H1 (cell line): ENCODE measurements around the gene IRF4. TPM values are rescaled to one million over a fixed set of nuclear protein-coding genes. Genes with fewer than 3 reads are reported as not detected.

Experiments
- CTCF ChIA-PET: fragments of 300-600 bp; sonication (Branson Sonifier 250); formaldehyde crosslinking; loops from one replicate; lab custom pipeline; 2021; ENCODE audit not compliant: partially characterized antibody; lab: Charles Lee
- POLR2A ChIA-PET: fragments of 300-600 bp; sonication (Branson Sonifier 250); formaldehyde crosslinking; loops from one replicate; lab custom pipeline; 2021; ENCODE audit warnings: inconsistent platforms; ENCODE audit not compliant: partially characterized antibody; lab: Charles Lee
- DNase-seq, 2 experiments: peaks; one replicate each; pipeline versions ENCODE4 v3.0.0 to v3.0.0-alpha.2; 2010 to 2022; ENCODE audit warnings: low spot score in 2 of 2, low read depth in 1 of 2, mixed read lengths in 1 of 2
- FAIRE-seq: peaks from 2 replicates; lab custom pipeline; 2011; peaks lifted over from hg19 to GRCh38; lab: Jason Lieb, UNC
- H2AFZ ChIP-seq: 2 replicates; pipeline ENCODE4 v1.8.1; 2012; ENCODE audit warnings: low read length, inconsistent platforms
- H2AK5ac ChIP-seq: 2 replicates; pipeline ENCODE4 v1.6.1; 2013; ENCODE audit warnings: low read depth, low read length
- H2BK120ac ChIP-seq: replicated peaks from 2 replicates; pipeline ENCODE3; 2013; ENCODE audit warnings: low read depth, low read length, inconsistent platforms
- H2BK12ac ChIP-seq: 2 replicates; pipeline ENCODE4 v1.6.1; 2013; ENCODE audit warnings: low read depth, low read length
- H2BK15ac ChIP-seq: 2 replicates; pipeline ENCODE4 v1.6.1; 2013; ENCODE audit warnings: low read length
- H2BK20ac ChIP-seq: 2 replicates; pipeline ENCODE4 v1.6.1; 2013; ENCODE audit warnings: low read length
- H2BK5ac ChIP-seq: 2 replicates; pipeline ENCODE4 v1.6.1; 2013; ENCODE audit warnings: low read depth, low read length
- H3K14ac ChIP-seq: 2 replicates; pipeline ENCODE4 v1.6.1; 2013; ENCODE audit warnings: inconsistent platforms; ENCODE audit not compliant: insufficient read length
- H3K18ac ChIP-seq: 2 replicates; pipeline ENCODE4 v1.6.1; 2013; ENCODE audit warnings: low read length; ENCODE audit errors: extremely low read depth
- H3K23ac ChIP-seq: 2 replicates; pipeline ENCODE4 v1.6.1; 2013; ENCODE audit warnings: inconsistent platforms; ENCODE audit not compliant: insufficient read length
- H3K23me2 ChIP-seq: 2 replicates; pipeline ENCODE4 v1.6.1; 2013; ENCODE audit warnings: low read depth, low read length
- H3K27ac ChIP-seq: 2 replicates; pipeline ENCODE4 v1.6.1; 2011; ENCODE audit warnings: low read depth, low read length, inconsistent platforms
- H3K27me3 ChIP-seq, 4 experiments: replicated peaks in 1 of 4; 1 replicate in 1 of 4; 2 replicates in 3 of 4; pipeline versions ENCODE4 v1.6.1 to v1.8.1; 2011 to 2013; ENCODE audit warnings: low read length in 3 of 4, mild to moderate bottlenecking in 3 of 4, inconsistent platforms in 2 of 4, mixed read lengths in 2 of 4, moderate library complexity in 1 of 4; ENCODE audit not compliant: control insufficient read depth in 3 of 4, insufficient read depth in 3 of 4; ENCODE audit errors: extremely low read depth in 1 of 4
- H3K36me3 ChIP-seq, 4 experiments: 2 replicates each; pipeline versions ENCODE4 v1.6.1 to v1.8.1; 2011 to 2013; ENCODE audit warnings: mild to moderate bottlenecking in 4 of 4, low read length in 3 of 4, moderate library complexity in 2 of 4, control low read depth in 1 of 4, inconsistent platforms in 1 of 4; ENCODE audit not compliant: insufficient read depth in 4 of 4, control insufficient read depth in 2 of 4
- H3K4ac ChIP-seq: replicated peaks from 2 replicates; pipeline ENCODE3; 2013; ENCODE audit warnings: low read length, low read depth, mixed read lengths, inconsistent platforms; ENCODE audit not compliant: insufficient read length
- H3K4me1 ChIP-seq, 4 experiments: replicated peaks in 1 of 4; 1 replicate in 1 of 4; 2 replicates in 3 of 4; pipeline versions ENCODE4 v1.6.1 to v1.8.1; 2011 to 2013; ENCODE audit warnings: low read length in 3 of 4, inconsistent platforms in 2 of 4, mixed read lengths in 1 of 4; ENCODE audit not compliant: insufficient read depth in 4 of 4, control insufficient read depth in 3 of 4
- H3K4me2 ChIP-seq, 2 experiments: 2 replicates each; pipeline versions ENCODE4 v1.6.1 to v1.8.1; 2011 to 2013; ENCODE audit warnings: low read depth in 2 of 2, low read length in 2 of 2, control low read depth in 1 of 2, inconsistent platforms in 1 of 2, mild to moderate bottlenecking in 1 of 2; ENCODE audit not compliant: insufficient read depth in 1 of 2
- H3K4me3 ChIP-seq, 4 experiments: fragments of 200-600, 300-600 bp in 1 of 4; sonication (generic), shearing (Covaris generic), sonication (Bioruptor Twin) in 1 of 4; 2 replicates each; pipeline versions ENCODE4 v1.5.1 to v1.8.1; 2011 to 2016; ENCODE audit warnings: low read length in 4 of 4, low read depth in 3 of 4, control low read depth in 2 of 4, inconsistent platforms in 2 of 4, mild to moderate bottlenecking in 2 of 4, mixed read lengths in 1 of 4, moderate library complexity in 1 of 4; ENCODE audit not compliant: insufficient read depth in 2 of 4; ENCODE audit errors: extremely low read depth in 1 of 4
- H3K56ac ChIP-seq: replicated peaks from 2 replicates; pipeline ENCODE3; 2013; ENCODE audit warnings: low read depth, mild to moderate bottlenecking, mixed read lengths, low read length, inconsistent platforms; ENCODE audit not compliant: insufficient read length
- H3K79me1 ChIP-seq: 2 replicates; pipeline ENCODE4 v1.6.1; 2013; ENCODE audit warnings: low read depth, low read length, control low read depth
- H3K79me2 ChIP-seq, 2 experiments: 2 replicates each; pipeline versions ENCODE4 v1.6.1 to v1.8.1; 2012 to 2013; ENCODE audit warnings: low read length in 2 of 2, mild to moderate bottlenecking in 2 of 2, inconsistent platforms in 1 of 2; ENCODE audit not compliant: insufficient read depth in 2 of 2, control insufficient read depth in 1 of 2
- H3K9ac ChIP-seq, 4 experiments: replicated peaks in 1 of 4; 1 replicate in 1 of 4; 2 replicates in 3 of 4; pipeline versions ENCODE4 v1.6.1 to v1.8.1; 2011 to 2013; ENCODE audit warnings: low read depth in 3 of 4, low read length in 3 of 4, control low read depth in 2 of 4, mild to moderate bottlenecking in 2 of 4, moderate library complexity in 2 of 4, inconsistent platforms in 1 of 4; ENCODE audit errors: extremely low read depth in 1 of 4
- H3K9me3 ChIP-seq, 2 experiments: 2 replicates each; pipeline versions ENCODE4 v1.6.1 to v1.8.1; 2012 to 2013; ENCODE audit warnings: mild to moderate bottlenecking in 2 of 2, moderate library complexity in 2 of 2, control low read depth in 1 of 2, inconsistent platforms in 1 of 2, low read depth in 1 of 2, low read length in 1 of 2, mixed read lengths in 1 of 2; ENCODE audit not compliant: insufficient read depth in 2 of 2
- H4K20me1 ChIP-seq, 2 experiments: replicated peaks in 1 of 2; 2 replicates each; pipeline versions ENCODE3 to v1.8.1; 2011 to 2013; ENCODE audit warnings: inconsistent platforms in 2 of 2, low read length in 2 of 2, mild to moderate bottlenecking in 1 of 2; ENCODE audit not compliant: insufficient read depth in 2 of 2, control insufficient read depth in 1 of 2
- H4K5ac ChIP-seq: 2 replicates; pipeline ENCODE4 v1.6.1; 2013; ENCODE audit warnings: low read length, low read depth, mixed read lengths, inconsistent platforms; ENCODE audit not compliant: insufficient read length
- H4K8ac ChIP-seq: 2 replicates; pipeline ENCODE4 v1.8.0; 2013; ENCODE audit warnings: mild to moderate bottlenecking, moderate library complexity, low read length, inconsistent platforms; ENCODE audit not compliant: insufficient read depth; ENCODE audit errors: extremely low read depth
- H4K91ac ChIP-seq: replicated peaks from 2 replicates; pipeline ENCODE3; 2013; ENCODE audit warnings: low read length, mixed read lengths, inconsistent platforms; ENCODE audit not compliant: insufficient read length
- EGR1 ChIP-seq: IDR thresholded peaks from 2 replicates; pipeline ENCODE4 v1.6.1; 2011; ENCODE audit warnings: low read depth, low read length, borderline replicate concordance
- GTF2F1 ChIP-seq: IDR thresholded peaks from 2 replicates; pipeline ENCODE4 v1.6.1; 2012; ENCODE audit warnings: low read depth, low read length, improper control_type of control experiment, borderline replicate concordance
- JUN ChIP-seq: IDR thresholded peaks from 2 replicates; pipeline ENCODE4 v1.6.1; 2011; ENCODE audit warnings: low read depth, mild to moderate bottlenecking, improper control_type of control experiment, low read length
- KDM4A ChIP-seq: IDR thresholded peaks from one replicate; pipeline ENCODE4 v1.7.1; 2012; ENCODE audit warnings: low read depth, mild to moderate bottlenecking, moderate library complexity, low read length, inconsistent platforms; ENCODE audit not compliant: severe bottlenecking
- NANOG ChIP-seq: IDR thresholded peaks from 2 replicates; pipeline ENCODE4 v1.6.1; 2011; ENCODE audit warnings: low read length, low read depth, mild to moderate bottlenecking, inconsistent platforms; ENCODE audit not compliant: insufficient read depth, poor library complexity, severe bottlenecking
- SP1 ChIP-seq: IDR thresholded peaks from 2 replicates; pipeline ENCODE4 v1.6.1; 2011; ENCODE audit warnings: low read depth, low read length
- TCF12 ChIP-seq: IDR thresholded peaks from 2 replicates; pipeline ENCODE4 v1.6.1; 2011; ENCODE audit warnings: low read depth, mild to moderate bottlenecking, low read length
- WGBS, 2 experiments: shearing (Covaris generic) in 1 of 2; methylation state at CpG; one replicate each; pipeline versions ENCODE4 v1.1.6 to v1.1.7; 2013 to 2015; ENCODE audit warnings: low lambda C conversion rate in 2 of 2, mixed read lengths in 2 of 2, inconsistent platforms in 1 of 2, low coverage in 1 of 2, missing lambda C conversion rate in 1 of 2; ENCODE audit not compliant: insufficient replicate concordance in 2 of 2, insufficient coverage in 1 of 2, insufficient read length in 1 of 2; ENCODE audit errors: extremely low coverage in 1 of 2, missing lambda C conversion rate in 1 of 2; 5-methylcytosine and 5-hydroxymethylcytosine counted together
- polyA plus RNA-seq, 7 experiments: library from polyadenylated mRNA; depleted of rRNA in 3 of 7; stranded (reverse) in 5 of 7; unstranded in 2 of 7; fragments of >200 nt in 5 of 7; fragments of 200-250 nt in 2 of 7; gene quantifications; 1 replicate in 5 of 7; 2 replicates in 1 of 7; 4 replicates in 1 of 7; pipeline versions ENCODE4 v1.2.1 to v1.2.3, GENCODE V29; 2011 to 2013; ENCODE audit warnings: missing spikeins in 2 of 7, mixed read lengths in 2 of 7
- total RNA-seq: library from RNA; stranded (reverse); fragmentation: NEBNext Ultra II Directional; extraction: Animal tissue kit (Norgen Biotek cat#: 25700); gene quantifications from 2 replicates; pipeline ENCODE4 v1.2.1, GENCODE V29; 2021

The IRF4 gene
- total and polyA plus RNA-seq, 2 of the 8 experiments (the other 6 are each of a cell fraction or from before 2014, with no cell fraction given) = 0.77 to 2.1 TPM

- Histone ChIP-seq H3K14ac (no peak overlapping the region), H3K23me2 (no peaks in the 10 kb centered on the region), H3K27ac (no peak overlapping the region), H2BK20ac (no peak overlapping the region), H3K9me3 (peaks cover 59 to 86% of the 10 kb centered on the region in 2 experiments), H2AK5ac (no peak overlapping the region), H4K91ac (no peak overlapping the region), H3K27me3 (no peaks in the 10 kb centered on the region; a peak in 1 of 7 replicates), H3K4ac (no peak overlapping the region), H3K4me2 (no peak overlapping the region), H3K4me3 (no peak overlapping the region), H2BK15ac (no peak overlapping the region), H4K8ac (no peak overlapping the region), H4K5ac (no peak overlapping the region), H3K79me2 (no peaks in the 10 kb centered on the region), H2BK12ac (no peak overlapping the region), H2BK5ac (no peak overlapping the region), H3K56ac (no peak overlapping the region), H2AFZ (no peak overlapping the region), H3K9ac (no peak overlapping the region), H2BK120ac (no peak overlapping the region), H3K18ac (no peak overlapping the region), H3K4me1 (no peaks in the 10 kb centered on the region; a peak in 2 of 7 replicates), H3K23ac (no peak overlapping the region), H4K20me1 (peaks cover 0 to 2% of the 10 kb centered on the region in 2 experiments), H3K36me3 (no peaks in the 10 kb centered on the region; a peak in 2 of 8 replicates), H3K79me1 (no peaks in the 10 kb centered on the region)
- 88% methylated on average over 5 of the region's 5 CpGs; no CpG with 5 or more reads in 1 of the 2 experiments for WGBS, 2 experiments
- TF ChIP-seq KDM4A (no peak), NANOG (no peak), SP1 (no peak), JUN (no peak), EGR1 (no peak), GTF2F1 (no peak), TCF12 (no peak)
- ChIA-PET CTCF (interaction anchor here (0.6 to 5.1 kb wide), 15 partner anchors 10 to 150 kb away, joined by 3 to 48 read pairs (median 5); no protein-coding TSS in a partner anchor), POLR2A (no interaction called here)
- FAIRE-seq (no peak), DNase-seq (no peak)
Observed at GRCh38 chr6:352474-352873, 39.1 kb upstream of the IRF4 start.
